HG02763 (cell line): ENCODE data around the gene CSNK1G1.
A peak's percentile ranks its signal among the peaks of the same experiment; 100 is the strongest.
"Not testable (repeated sequence)": the region's sequence is repeated elsewhere in the genome, so short reads cannot be mapped to it uniquely, and the experiment has no call there.

ENCODE experiments used
- ATAC-seq: cut with Tn5 transposase; IDR thresholded peaks from one replicate; pipeline ENCODE4 v1.9.1; 2021; ENCODE audit warnings: mild to moderate bottlenecking, moderate library complexity; ENCODE audit not compliant: unreplicated experiment

The CSNK1G1 gene

GRCh38 chr15:64355944-64356709, at the start of gene CSNK1G1:
Gene CSNK1G1, minus strand, starts transcription at chr15:64356173. Its CDS starts 55,674 bp downstream, at chr15:64300499.
- ATAC-seq = peak; percentile 94

GRCh38 chr15:64400583-64400982, 44.6 kb upstream of the CSNK1G1 start:
- ATAC-seq = no peak

- no peak for ATAC-seq
Measured at GRCh38 chr15:64398575-64398974, 42.6 kb upstream of the CSNK1G1 start.

- no peak for ATAC-seq
Measured at GRCh38 chr15:64396789-64397188, 40.8 kb upstream of the CSNK1G1 start.

- ATAC-seq = not testable (repeated sequence)
Measured at GRCh38 chr15:64392471-64392870, 36.5 kb upstream of the CSNK1G1 start.

GRCh38 chr15:64389036-64389435, 33.1 kb upstream of the CSNK1G1 start:
- ATAC-seq = no peak

- peak; percentile 96 for ATAC-seq
Measured at GRCh38 chr15:64387562-64388168, 31.7 kb upstream of the CSNK1G1 start, which contains the start of gene TRIP4. Gene TRIP4, plus strand, starts transcription at chr15:64387836. Its CDS starts 28 bp downstream, at chr15:64387864.

- no peak for ATAC-seq
Measured at GRCh38 chr15:64386291-64386690, 30.3 kb upstream of the CSNK1G1 start.

- no peak for ATAC-seq
Measured at GRCh38 chr15:64383760-64384159, 27.8 kb upstream of the CSNK1G1 start.

- peak; percentile 98 for ATAC-seq
Measured at GRCh38 chr15:64381000-64381751, 25.2 kb upstream of the CSNK1G1 start, which contains the start of gene PCLAF. Gene PCLAF, minus strand, starts transcription at chr15:64381441. Its CDS starts 70 bp downstream, at chr15:64381371.

- not testable (repeated sequence) for ATAC-seq
Measured at GRCh38 chr15:64380130-64380870, 24.3 kb upstream of the CSNK1G1 start.

- ATAC-seq = no peak
Measured at GRCh38 chr15:64379216-64379960, 23.4 kb upstream of the CSNK1G1 start.

GRCh38 chr15:64373360-64373759, 17.4 kb upstream of the CSNK1G1 start:
- ATAC-seq = no peak

- not testable (repeated sequence) for ATAC-seq
Measured at GRCh38 chr15:64371383-64371782, 15.4 kb upstream of the CSNK1G1 start.

GRCh38 chr15:64369078-64369607, 13.2 kb upstream of the CSNK1G1 start:
- ATAC-seq = no peak

GRCh38 chr15:64361259-64361658, 5.3 kb upstream of the CSNK1G1 start:
- no peak for ATAC-seq

GRCh38 chr15:64356710-64357040, 702 bp upstream of the CSNK1G1 start:
- ATAC-seq = no peak

GRCh38 chr15:64355348-64355943, 527 bp downstream of the CSNK1G1 start:
- peak; percentile 22 for ATAC-seq

GRCh38 chr15:64354688-64355344, 1.2 kb downstream of the CSNK1G1 start:
- no peak for ATAC-seq
